HCT116 (cell line): ENCODE measurements around the gene CFAP97D1. TPM values are rescaled to one million over a fixed set of nuclear protein-coding genes. Genes with fewer than 3 reads are reported as not detected.
A peak's percentile ranks its signal among the peaks of the same experiment; 100 is the strongest.

Experiments
- ATAC-seq: fragments of 200-7000 bp; cut with Tn5 transposase; 2 replicates; pipeline ENCODE4 v1.9.1; 2020; ENCODE audit warnings: mild to moderate bottlenecking, moderate library complexity
- BruUV-seq: library from RNA; stranded (reverse); fragments of 400-500 nt; replicated peaks from 2 replicates; lab custom pipeline; 2021; lab: Mats Ljungman, UMichigan
- CTCF ChIA-PET: fragments of 300-600 bp; sonication (Branson Sonifier 250); formaldehyde crosslinking; loops from one replicate; lab custom pipeline; 2021; ENCODE audit warnings: antibody characterized with exemption; lab: Charles Lee
- POLR2A ChIA-PET: fragments of 300-600, 350-600 bp; sonication (Branson Sonifier 250); formaldehyde crosslinking; loops from one replicate; lab custom pipeline; 2021; ENCODE audit warnings: antibody characterized with exemption; lab: Charles Lee
- RAD21 ChIA-PET, 2 experiments: fragments of 300-600 bp; sonication (Branson Sonifier 250); formaldehyde crosslinking; loops; one replicate each; lab custom pipeline; 2023; ENCODE audit warnings: low total read pairs in 2 of 2; ENCODE audit not compliant: uncharacterized antibody in 2 of 2, unreplicated experiment in 2 of 2, low non-redundant PET in 1 of 2; lab: Charles Lee
- DNase-seq: peaks from one replicate; pipeline ENCODE4 v3.0.0-alpha.2; 2010; ENCODE audit warnings: low read depth, low spot score
- H2AFZ ChIP-seq: fragments of 200-600 bp; shearing (Covaris generic), sonication (generic); 2 replicates; pipeline ENCODE4 v1.6.1; 2017; ENCODE audit warnings: low read depth, mixed run types, mixed read lengths, antibody characterized with exemption, low read length; ENCODE audit not compliant: poor library complexity, severe bottlenecking
- H3K27ac ChIP-seq: 2 replicates; pipeline ENCODE4 v1.5.1; 2012; ENCODE audit warnings: low read depth, low read length
- H3K27me3 ChIP-seq: fragments of 200-600 bp; sonication (generic); 2 replicates; pipeline ENCODE4 v1.6.1; 2016; ENCODE audit warnings: mixed run types, low read length, mixed read lengths; ENCODE audit not compliant: insufficient read depth
- H3K36me3 ChIP-seq, 2 experiments: fragments of 200-500 bp in 1 of 2; fragments of 200-600 bp in 1 of 2; sonication (Bioruptor generic) in 1 of 2; sonication (generic) in 1 of 2; 2 replicates each; pipeline versions ENCODE4 v1.5.1 to v1.6.1; 2014 to 2016; ENCODE audit warnings: low read length in 2 of 2, inconsistent platforms in 1 of 2, mixed read lengths in 1 of 2, mixed run types in 1 of 2; ENCODE audit not compliant: insufficient read depth in 2 of 2, control insufficient read depth in 1 of 2
- H3K4me1 ChIP-seq, 2 experiments: fragments of 200-600 bp in 1 of 2; sonication (generic) in 1 of 2; 2 replicates each; pipeline versions ENCODE4 v1.5.1 to v1.6.1; 2012 to 2017; ENCODE audit warnings: low read length in 2 of 2, inconsistent platforms in 1 of 2, mild to moderate bottlenecking in 1 of 2, mixed read lengths in 1 of 2, mixed run types in 1 of 2, moderate library complexity in 1 of 2; ENCODE audit not compliant: insufficient read depth in 2 of 2, control insufficient read depth in 1 of 2
- H3K4me2 ChIP-seq: fragments of 200-600 bp; sonication (generic); 2 replicates; pipeline ENCODE4 v1.6.1; 2017; ENCODE audit warnings: mixed run types, low read length, mixed read lengths
- H3K4me3 ChIP-seq, 2 experiments: fragments of 200-600 bp in 1 of 2; sonication (generic) in 1 of 2; replicated peaks in 1 of 2; 2 replicates each; pipeline ENCODE4 v1.5.1; 2011 to 2016; ENCODE audit warnings: low read length in 2 of 2, control low read depth in 1 of 2, low read depth in 1 of 2, mild to moderate bottlenecking in 1 of 2, mixed read lengths in 1 of 2, mixed run types in 1 of 2
- H3K79me2 ChIP-seq: fragments of 200-600 bp; sonication (generic); 2 replicates; pipeline ENCODE4 v1.6.1; 2017; ENCODE audit warnings: mild to moderate bottlenecking, mixed run types, low read length, moderate library complexity, mixed read lengths; ENCODE audit not compliant: insufficient read depth
- H3K9ac ChIP-seq: fragments of 200-600 bp; sonication (generic); 2 replicates; pipeline ENCODE4 v1.6.1; 2016; ENCODE audit warnings: low read length, mixed read lengths
- H3K9me2 ChIP-seq: fragments of 200-600 bp; sonication (generic), shearing (Covaris generic); 2 replicates; pipeline ENCODE4 v1.6.1; 2017; ENCODE audit warnings: mixed run types, mild to moderate bottlenecking, moderate library complexity; ENCODE audit not compliant: insufficient read depth
- H3K9me3 ChIP-seq, 2 experiments: fragments of 200-500 bp in 1 of 2; fragments of 200-600 bp in 1 of 2; sonication (Bioruptor generic) in 1 of 2; sonication (generic) in 1 of 2; 2 replicates each; pipeline ENCODE4 v1.6.1; 2014 to 2017; ENCODE audit warnings: low read length in 2 of 2, mixed read lengths in 2 of 2, inconsistent platforms in 1 of 2, low read depth in 1 of 2, mild to moderate bottlenecking in 1 of 2, mixed run types in 1 of 2, moderate library complexity in 1 of 2; ENCODE audit not compliant: control insufficient read depth in 1 of 2, insufficient read depth in 1 of 2
- H4K20me1 ChIP-seq: fragments of 200-600 bp; sonication (generic), shearing (Covaris generic); 2 replicates; pipeline ENCODE4 v1.6.1; 2017; ENCODE audit warnings: mixed run types, mild to moderate bottlenecking, moderate library complexity; ENCODE audit not compliant: insufficient read depth
- CEBPB ChIP-seq: IDR thresholded peaks from 2 replicates; pipeline ENCODE4 v1.6.1; 2012; ENCODE audit warnings: low read depth
- ELF1 ChIP-seq: IDR thresholded peaks from 2 replicates; pipeline ENCODE4 v1.6.1; 2012; ENCODE audit warnings: low read depth, borderline replicate concordance
- RAD21 ChIP-seq: IDR thresholded peaks from 2 replicates; pipeline ENCODE4 v1.6.1; 2012; ENCODE audit warnings: low read depth, mild to moderate bottlenecking
- SIN3A ChIP-seq: IDR thresholded peaks from 2 replicates; pipeline ENCODE4 v1.6.1; 2012; ENCODE audit warnings: low read depth
- SP1 ChIP-seq: IDR thresholded peaks from 2 replicates; pipeline ENCODE4 v1.6.1; 2012; ENCODE audit warnings: low read depth
- TCF7L2 ChIP-seq: IDR thresholded peaks from 2 replicates; pipeline ENCODE4 v1.7.0; 2011; ENCODE audit warnings: borderline replicate concordance, inconsistent platforms; ENCODE audit not compliant: insufficient read depth, insufficient read length; ENCODE audit errors: extremely low read depth
- ZBTB33 ChIP-seq: IDR thresholded peaks from 2 replicates; pipeline ENCODE4 v1.6.1; 2011; ENCODE audit warnings: mild to moderate bottlenecking, low read length, moderate library complexity; ENCODE audit not compliant: insufficient replicate concordance; ENCODE audit errors: extremely low read depth
- intact Hi-C: fragments of 100-400 bp; cut with micrococcal nuclease; formaldehyde crosslinking; loops from 2 replicates; pipeline ENCODE4 v1.10.0; 2022
- total RNA-seq: library from RNA; stranded (reverse); gene quantifications from one replicate; pipeline ENCODE4 v1.2.1, GENCODE V29; 2021; ENCODE audit not compliant: unreplicated experiment
- TF ChIP-seq, protein P1 (sequence below): IDR thresholded peaks from 2 replicates; pipeline ENCODE4 v1.6.1; 2012

Gene CFAP97D1
- total RNA-seq, 1 experiment from 2014 or later, result 0.15 TPM

DNA sequence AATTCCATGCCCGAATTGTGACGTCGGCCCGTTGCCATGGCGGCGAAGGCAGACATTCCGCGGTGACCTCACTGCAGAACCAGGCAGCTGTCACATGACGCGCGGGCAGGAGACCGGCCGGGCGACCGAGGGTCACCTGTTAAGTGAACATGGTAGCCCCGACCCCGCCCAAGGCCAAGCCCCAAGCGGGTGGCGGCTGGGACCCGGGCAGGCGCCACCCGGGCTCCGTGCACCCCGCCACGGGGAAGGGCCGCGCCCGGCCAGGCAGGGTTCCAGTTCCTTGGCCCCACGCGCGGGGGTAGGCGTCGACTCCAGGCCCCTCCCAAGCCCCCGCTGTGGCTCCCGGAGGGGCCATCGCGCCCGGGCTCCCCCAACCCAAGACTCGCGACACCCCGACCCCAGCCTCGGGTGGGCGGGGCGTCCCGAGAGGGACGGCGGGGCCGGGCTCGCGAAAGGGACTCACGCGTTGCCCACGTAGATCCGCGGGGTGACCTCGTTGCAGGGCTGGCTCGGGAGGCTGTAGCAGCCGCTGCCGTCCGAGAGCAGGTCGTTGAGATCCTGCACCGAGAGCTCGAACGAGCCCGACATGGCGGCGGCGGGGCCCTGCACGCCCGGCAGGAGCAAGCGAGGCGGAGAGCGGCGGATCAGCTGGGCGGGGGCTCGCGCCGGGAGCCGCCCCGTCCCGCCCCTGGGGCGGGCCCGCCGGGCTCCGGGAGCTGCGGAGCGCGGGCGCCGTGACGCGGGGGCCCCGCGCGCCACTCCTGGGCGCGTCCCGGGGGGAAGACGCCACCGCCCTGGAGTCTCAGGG is 1.7 kb upstream of the CFAP97D1 start, which contains the start of gene DUSP3 (continued):
- no peak for TF ChIP-seq CEBPB
- TF ChIP-seq, all 23 proteins: peak for 6

- TF ChIP-seq SP1 (peak; percentile 3; the same call in 1 of the 2 replicates), ELF1 (no peak), ZBTB33 (no peak), SIN3A (peak; percentile 59; the same call in 1 of the 2 replicates), TCF7L2 (peak; percentile 78), RAD21 (no peak; the same call in 1 of the 2 replicates)
- TF ChIP-seq, protein P1, sequence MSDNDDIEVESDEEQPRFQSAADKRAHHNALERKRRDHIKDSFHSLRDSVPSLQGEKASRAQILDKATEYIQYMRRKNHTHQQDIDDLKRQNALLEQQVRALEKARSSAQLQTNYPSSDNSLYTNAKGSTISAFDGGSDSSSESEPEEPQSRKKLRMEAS, result peak; percentile 33; the same call in 1 of the 2 replicates
- Histone ChIP-seq H2AFZ (peak overlapping the region; percentile 71), H3K27ac (peak overlapping the region; percentile 87), H4K20me1 (no peaks in the 10 kb centered on the region), H3K79me2 (peaks cover 30% of the 10 kb centered on the region), H3K4me2 (peak overlapping the region; percentile 84), H3K9ac (peak overlapping the region; percentile 97), H3K9me3 (no peaks in the 10 kb centered on the region), H3K27me3 (no peaks in the 10 kb centered on the region), H3K4me3 (peak overlapping the region; percentile 78 to 81), H3K36me3 (peaks cover 3 to 12% of the 10 kb centered on the region in 2 experiments; a peak in 3 of 4 replicates), H3K9me2 (no peaks in the 10 kb centered on the region), H3K4me1 (peaks cover 7 to 13% of the 10 kb centered on the region in 2 experiments; a peak in 3 of 4 replicates)
- TSS peak; percentile 81 for BruUV-seq
- DNase-seq (peak; percentile 34), ATAC-seq (peak; percentile 57)
- POLR2A ChIA-PET, result interaction anchor here (1.5 kb wide), 1 partner anchor 79 kb away, joined by 3 read pairs; no protein-coding TSS in a partner anchor
- intact Hi-C loops, result loop anchor here (2.0 kb wide), 1 partner anchor 53 kb away; the partner anchor contains the start of gene MPP3
- CTCF ChIA-PET, result interaction anchor here (1.6 to 2.4 kb wide), 2 partner anchors 13 to 67 kb away, joined by 6 to 12 read pairs; no protein-coding TSS in a partner anchor
- RAD21 ChIA-PET, result no interaction called here
These were observed 800 bp upstream of the CFAP97D1 start for GRCh38 chr17:43779145-43780125.
